ENCODE results near the gene RESP18.

DNA sequence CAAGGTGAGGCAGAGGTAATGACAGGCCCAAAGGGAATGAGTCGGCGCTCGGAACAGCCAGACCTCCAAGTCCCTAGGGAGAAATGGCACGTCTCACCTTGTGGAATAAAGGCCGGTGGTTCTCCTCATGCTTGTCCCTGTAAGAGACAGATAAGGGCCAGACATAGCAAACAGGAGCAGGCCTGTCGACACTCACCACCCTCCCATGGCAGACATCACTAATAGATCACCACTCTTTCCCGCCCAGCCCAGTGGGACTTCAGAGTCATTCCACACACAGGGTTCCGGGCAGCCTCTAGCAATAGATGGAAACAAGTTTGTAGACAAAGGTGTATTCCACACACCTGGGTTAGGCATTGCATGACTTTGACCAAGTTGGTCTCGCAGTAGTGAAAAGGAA, 48.9 kb upstream of the RESP18 start:
- TF ChIP-seq, protein P1, sequence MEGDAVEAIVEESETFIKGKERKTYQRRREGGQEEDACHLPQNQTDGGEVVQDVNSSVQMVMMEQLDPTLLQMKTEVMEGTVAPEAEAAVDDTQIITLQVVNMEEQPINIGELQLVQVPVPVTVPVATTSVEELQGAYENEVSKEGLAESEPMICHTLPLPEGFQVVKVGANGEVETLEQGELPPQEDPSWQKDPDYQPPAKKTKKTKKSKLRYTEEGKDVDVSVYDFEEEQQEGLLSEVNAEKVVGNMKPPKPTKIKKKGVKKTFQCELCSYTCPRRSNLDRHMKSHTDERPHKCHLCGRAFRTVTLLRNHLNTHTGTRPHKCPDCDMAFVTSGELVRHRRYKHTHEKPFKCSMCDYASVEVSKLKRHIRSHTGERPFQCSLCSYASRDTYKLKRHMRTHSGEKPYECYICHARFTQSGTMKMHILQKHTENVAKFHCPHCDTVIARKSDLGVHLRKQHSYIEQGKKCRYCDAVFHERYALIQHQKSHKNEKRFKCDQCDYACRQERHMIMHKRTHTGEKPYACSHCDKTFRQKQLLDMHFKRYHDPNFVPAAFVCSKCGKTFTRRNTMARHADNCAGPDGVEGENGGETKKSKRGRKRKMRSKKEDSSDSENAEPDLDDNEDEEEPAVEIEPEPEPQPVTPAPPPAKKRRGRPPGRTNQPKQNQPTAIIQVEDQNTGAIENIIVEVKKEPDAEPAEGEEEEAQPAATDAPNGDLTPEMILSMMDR (IDR thresholded peaks at IDR 0.05), result no peak
- no peak for TF ChIP-seq POLR2A (IDR thresholded peaks at IDR 0.05)
- no peak for TF ChIP-seq POLR2AphosphoS5 (IDR thresholded peaks at IDR 0.05)
